ENCODE results near the gene MAG. TPM values are rescaled to one million over a fixed set of nuclear protein-coding genes. Genes with fewer than 3 reads are reported as not detected.

MAG gene
- total and polyA plus RNA-seq, 10 of the 15 experiments (the other 5 are each of a cell fraction or from before 2014, with no cell fraction given) = 0.03 to 0.82 (median 0.17) TPM; not detected in 2

DNA sequence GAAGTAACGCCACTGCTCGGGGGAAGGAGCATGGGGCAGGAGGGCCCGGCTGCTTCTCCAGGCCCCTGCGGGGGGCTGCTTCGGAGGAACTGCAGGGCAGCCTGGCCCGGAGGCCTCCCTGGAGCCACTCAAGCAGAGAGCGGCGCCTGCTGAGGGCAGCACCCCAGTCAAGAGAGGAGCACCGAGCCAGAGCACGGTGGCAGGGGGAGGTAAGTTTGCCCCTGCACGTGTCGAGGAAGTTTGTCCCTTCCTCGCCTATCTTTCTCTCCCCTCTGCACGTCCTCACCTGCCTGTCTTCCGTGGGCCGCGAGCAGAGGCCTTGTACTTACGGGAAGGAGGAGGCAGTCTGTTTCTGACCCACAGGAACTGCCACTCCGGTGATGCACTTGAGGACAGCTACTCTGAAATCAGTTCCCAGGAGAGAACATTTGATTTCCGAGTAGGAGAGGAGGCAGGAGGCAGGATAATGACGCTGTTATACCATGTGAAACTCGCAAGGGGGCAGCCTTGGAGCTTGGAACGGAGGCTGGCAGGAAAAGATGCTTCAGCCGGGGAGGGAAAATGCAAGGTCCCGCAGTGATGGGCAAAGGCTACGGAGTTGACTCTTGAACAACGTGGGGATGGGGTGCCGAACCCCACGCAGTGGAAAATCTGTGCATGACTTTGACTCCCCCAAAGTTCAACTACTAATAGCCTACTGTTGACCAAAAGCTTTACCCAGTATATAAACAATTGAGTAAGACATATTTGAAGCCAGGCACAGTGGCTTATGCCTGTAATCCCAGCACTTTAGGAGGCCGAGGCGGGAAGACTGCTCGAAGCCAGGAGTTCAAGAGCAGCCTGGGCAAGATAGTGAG, 60.7 kb downstream of the MAG start (continued):
- TF ChIP-seq ZBED1 (IDR thresholded peaks at IDR 0.05; ENCODE audit: borderline replicate concordance) (no peak), RB1 (IDR thresholded peaks at IDR 0.05; ENCODE audit: borderline replicate concordance) (no peak), FOXM1 (IDR thresholded peaks at IDR 0.05; ENCODE audit: low read depth, low read length) (peak; percentile 67; the same call in 1 of the 2 replicates), TCF12 (IDR thresholded peaks at IDR 0.05; ENCODE audit: low read depth, low read length) (no peak), E4F1 (IDR thresholded peaks at IDR 0.05; ENCODE audit: borderline replicate concordance, partially characterized antibody) (no peak), USF2 (IDR thresholded peaks at IDR 0.05; ENCODE audit: borderline replicate concordance, low read depth, low read length) (no peak), SMAD1 (IDR thresholded peaks at IDR 0.05; ENCODE audit: low read depth, partially characterized antibody) (no peak), WRNIP1 (IDR thresholded peaks at IDR 0.05; ENCODE audit: borderline replicate concordance, low read depth, low read length) (no peak), SREBF2 (IDR thresholded peaks at IDR 0.05; ENCODE audit: low read length) (no peak), CHD4 (IDR thresholded peaks at IDR 0.05) (no peak)
- TF ChIP-seq, protein P1, sequence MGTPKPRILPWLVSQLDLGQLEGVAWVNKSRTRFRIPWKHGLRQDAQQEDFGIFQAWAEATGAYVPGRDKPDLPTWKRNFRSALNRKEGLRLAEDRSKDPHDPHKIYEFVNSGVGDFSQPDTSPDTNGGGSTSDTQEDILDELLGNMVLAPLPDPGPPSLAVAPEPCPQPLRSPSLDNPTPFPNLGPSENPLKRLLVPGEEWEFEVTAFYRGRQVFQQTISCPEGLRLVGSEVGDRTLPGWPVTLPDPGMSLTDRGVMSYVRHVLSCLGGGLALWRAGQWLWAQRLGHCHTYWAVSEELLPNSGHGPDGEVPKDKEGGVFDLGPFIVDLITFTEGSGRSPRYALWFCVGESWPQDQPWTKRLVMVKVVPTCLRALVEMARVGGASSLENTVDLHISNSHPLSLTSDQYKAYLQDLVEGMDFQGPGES (IDR thresholded peaks at IDR 0.05) = no peak

All from GM12878 (cell line).